ENCODE measurements around the gene ZNF79. TPM values are rescaled to one million over a fixed set of nuclear protein-coding genes. Genes with fewer than 3 reads are reported as not detected.

Gene ZNF79
- total and polyA plus RNA-seq, 2 of the 8 experiments (the other 6 are each of a cell fraction or from before 2014, with no cell fraction given): 2.4 to 7.4 TPM

DNA sequence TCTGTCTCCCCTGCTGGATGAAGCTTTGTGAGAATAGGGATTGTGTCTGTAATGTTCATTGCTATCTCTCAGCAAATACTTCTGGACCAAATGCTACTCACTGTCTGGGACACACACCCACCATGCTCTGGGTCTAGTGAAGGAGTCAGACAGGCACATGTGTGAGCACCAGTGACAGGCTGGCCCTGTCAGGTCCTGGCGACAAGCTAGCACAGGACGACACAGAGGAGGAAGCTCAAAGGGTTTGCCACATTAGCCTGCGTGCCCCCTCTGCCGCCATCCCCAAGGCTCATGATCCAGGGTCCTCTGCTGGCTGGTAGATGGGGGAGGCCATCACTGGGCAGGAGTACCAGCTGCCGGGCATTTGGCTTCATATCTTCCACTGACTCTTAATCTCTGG, 50.4 kb downstream of the ZNF79 start:
- Histone ChIP-seq H3K4me3 (ENCODE audit: extremely low read depth in 1 of 4, insufficient read depth in 2 of 4, low read depth in 3 of 4, low read length in 4 of 4) (no peak overlapping the region), H3K9ac (replicated peaks in 1 of 4; ENCODE audit: extremely low read depth in 1 of 4, low read depth in 3 of 4, low read length in 3 of 4) (no peak overlapping the region), H3K23me2 (ENCODE audit: low read depth, low read length) (no peaks in the 10 kb centered on the region), H4K20me1 (replicated peaks in 1 of 2; ENCODE audit: control insufficient read depth in 1 of 2, insufficient read depth in 2 of 2, low read length in 2 of 2) (peaks cover 0 to 3% of the 10 kb centered on the region in 2 experiments), H2AK5ac (ENCODE audit: low read depth, low read length) (no peak overlapping the region), H3K4ac (replicated peaks; ENCODE audit: insufficient read length, low read depth, low read length) (no peak overlapping the region), H3K36me3 (ENCODE audit: control insufficient read depth in 2 of 4, insufficient read depth in 4 of 4, low read length in 3 of 4) (peaks cover 5 to 22% (median 9%) of the 10 kb centered on the region in 4 experiments; a peak in 5 of 8 replicates), H3K4me2 (ENCODE audit: insufficient read depth in 1 of 2, low read depth in 2 of 2, low read length in 2 of 2) (no peak overlapping the region), H3K9me3 (ENCODE audit: insufficient read depth in 2 of 2, low read depth in 1 of 2, low read length in 1 of 2) (no peaks in the 10 kb centered on the region), H3K18ac (ENCODE audit: extremely low read depth, low read length) (no peak overlapping the region), H3K56ac (replicated peaks; ENCODE audit: insufficient read length, low read depth, low read length) (no peak overlapping the region), H4K91ac (replicated peaks; ENCODE audit: insufficient read length, low read length) (no peak overlapping the region), H3K23ac (ENCODE audit: insufficient read length) (no peak overlapping the region), H3K14ac (ENCODE audit: insufficient read length) (no peak overlapping the region), H2AFZ (ENCODE audit: low read length) (no peak overlapping the region), H4K8ac (ENCODE audit: extremely low read depth, insufficient read depth, low read length) (no peak overlapping the region), H3K79me1 (ENCODE audit: low read depth, low read length) (no peaks in the 10 kb centered on the region), H3K27ac (ENCODE audit: low read depth, low read length) (no peak overlapping the region), H2BK5ac (ENCODE audit: low read depth, low read length) (no peak overlapping the region), H2BK20ac (ENCODE audit: low read length) (no peak overlapping the region), H3K4me1 (replicated peaks in 1 of 4; ENCODE audit: control insufficient read depth in 3 of 4, insufficient read depth in 4 of 4, low read length in 3 of 4) (peaks cover 0 to 3% (median 0%) of the 10 kb centered on the region in 4 experiments; a peak in 1 of 7 replicates), H3K79me2 (ENCODE audit: control insufficient read depth in 1 of 2, insufficient read depth in 2 of 2, low read length in 2 of 2) (no peaks in the 10 kb centered on the region), H2BK120ac (replicated peaks; ENCODE audit: low read depth, low read length) (no peak overlapping the region), H4K5ac (ENCODE audit: insufficient read length, low read depth, low read length) (no peak overlapping the region), H2BK12ac (ENCODE audit: low read depth, low read length) (no peak overlapping the region), H2BK15ac (ENCODE audit: low read length) (no peak overlapping the region), H3K27me3 (replicated peaks in 1 of 4; ENCODE audit: control insufficient read depth in 3 of 4, extremely low read depth in 1 of 4, insufficient read depth in 3 of 4, low read length in 3 of 4) (no peaks in the 10 kb centered on the region)
- no peak for DNase-seq (ENCODE audit: low read depth in 1 of 2, low spot score in 2 of 2)
- ChIA-PET POLR2A (ENCODE audit: partially characterized antibody) (interaction anchor here (1.0 to 2.3 kb wide), 6 partner anchors 11 to 536 kb away, joined by 3 to 6 read pairs (median 3); no protein-coding TSS in a partner anchor), CTCF (ENCODE audit: partially characterized antibody) (interaction anchor here (0.9 to 2.7 kb wide), 4 partner anchors 19 to 115 kb away, joined by 3 to 7 read pairs (median 6); no protein-coding TSS in a partner anchor)
- 96% methylated on average over 5 of the region's 5 CpGs; no CpG with 5 or more reads in 1 of the 2 experiments for WGBS, 2 experiments (ENCODE audit: extremely low coverage in 1 of 2, insufficient coverage in 1 of 2, insufficient read length in 1 of 2, insufficient replicate concordance in 2 of 2, low coverage in 1 of 2, low lambda C conversion rate in 2 of 2, missing lambda C conversion rate in 1 of 2)
- no peak for FAIRE-seq
- TF ChIP-seq KDM4A (IDR thresholded peaks at IDR 0.05; ENCODE audit: low read depth, low read length, severe bottlenecking): no peak

All from H1 (cell line).